NCI-H146 (cell line): Measurements from ENCODE around the gene SLC51B.
"Not testable (repeated sequence)": the region's sequence is repeated elsewhere in the genome, so short reads cannot be mapped to it uniquely, and the experiment has no call there.

Experiments
- DNase-seq: peaks from one replicate; lab custom pipeline; 2025; lab: John Stamatoyannopoulos, UW

Gene SLC51B

DNA sequence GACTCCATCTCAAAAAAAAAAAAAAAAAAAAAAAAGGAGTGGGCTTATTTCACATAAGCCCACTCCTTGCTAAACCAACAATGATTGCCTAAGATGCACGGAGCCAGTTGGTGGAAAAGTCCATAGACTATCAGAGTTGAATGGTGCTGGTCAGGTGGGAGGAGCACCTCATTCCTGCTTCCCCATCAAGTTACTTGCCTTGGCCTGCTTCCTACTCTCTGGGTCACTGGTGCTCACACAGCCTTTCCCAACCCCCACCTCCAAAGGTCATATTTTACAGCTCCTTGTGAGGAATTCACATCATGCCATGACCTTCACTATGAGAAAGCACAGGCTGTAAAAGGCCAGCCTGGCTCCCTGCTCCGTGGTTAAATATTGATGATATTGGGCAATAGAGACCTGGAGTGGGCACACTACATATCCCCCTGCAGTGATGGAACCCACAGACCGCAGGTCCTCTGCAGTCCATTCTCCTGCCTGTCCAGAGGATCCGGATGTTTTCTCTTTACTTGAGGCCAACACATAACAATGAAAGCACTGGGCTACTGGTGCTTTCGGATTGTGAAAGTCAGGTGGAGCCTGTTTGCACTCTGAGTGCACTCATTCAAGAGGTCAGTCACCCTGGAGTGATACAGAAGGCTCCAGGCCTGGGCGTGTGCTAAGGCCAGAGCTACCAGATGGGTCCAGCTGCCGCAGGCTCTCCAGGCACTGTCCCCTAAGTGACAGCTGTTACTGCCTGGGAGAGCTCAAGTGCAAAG is at the start of gene SLC51B:
SLC51B (plus strand) TSS at position 664 of the 758 bp plus-strand sequence. CDS start 4,618 bp downstream, outside the sequence.
- peak; percentile 88 for DNase-seq

DNA sequence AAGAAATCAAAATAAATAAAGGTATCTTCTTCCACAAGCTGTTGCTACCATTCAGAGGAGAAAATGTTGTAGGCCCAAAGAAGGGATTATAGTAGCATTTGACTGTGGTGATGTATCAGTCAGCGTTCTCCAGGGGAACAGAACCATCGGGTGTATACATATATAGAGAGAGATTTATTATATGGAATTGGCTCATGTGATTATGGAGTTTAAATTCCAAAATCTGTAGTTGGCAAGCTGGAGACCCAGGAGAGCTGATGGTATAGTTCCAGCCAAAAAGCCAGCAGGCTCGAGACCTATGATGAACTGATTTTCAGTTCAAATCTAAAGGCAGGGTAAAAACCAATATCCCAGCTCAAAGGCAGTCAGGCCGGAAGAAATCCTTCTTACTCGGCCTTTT is 48.1 kb upstream of the SLC51B start:
- DNase-seq, result no peak

DNA sequence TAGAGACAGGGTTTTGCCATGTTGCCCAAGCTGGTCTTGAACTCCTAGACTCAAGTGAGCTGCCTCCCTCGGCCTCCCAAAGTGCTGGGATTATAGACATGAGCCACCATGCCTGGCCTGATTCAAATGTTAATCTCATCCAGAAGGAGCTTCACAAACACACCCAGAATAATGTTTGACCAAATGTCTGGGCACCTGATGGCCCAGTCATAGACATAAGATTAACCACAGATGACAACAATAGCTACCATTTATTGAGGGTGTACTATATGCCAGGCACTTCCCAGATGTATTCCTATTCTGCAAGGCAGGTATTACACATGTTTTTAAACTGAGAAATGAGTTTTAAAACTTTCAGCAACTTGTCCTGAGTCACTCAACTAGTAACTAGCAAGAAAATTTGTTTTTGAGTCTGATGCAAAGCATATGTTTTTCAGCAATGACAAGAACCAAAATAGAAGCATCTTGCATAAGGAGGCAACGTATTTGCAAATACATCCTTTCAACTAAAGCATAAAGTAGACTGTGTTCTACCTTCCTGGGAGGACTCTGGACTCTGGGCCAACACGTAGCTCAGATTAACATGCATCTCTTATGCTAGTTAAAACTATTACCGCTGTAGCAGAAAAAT is 47.3 kb upstream of the SLC51B start:
- no peak for DNase-seq

DNA sequence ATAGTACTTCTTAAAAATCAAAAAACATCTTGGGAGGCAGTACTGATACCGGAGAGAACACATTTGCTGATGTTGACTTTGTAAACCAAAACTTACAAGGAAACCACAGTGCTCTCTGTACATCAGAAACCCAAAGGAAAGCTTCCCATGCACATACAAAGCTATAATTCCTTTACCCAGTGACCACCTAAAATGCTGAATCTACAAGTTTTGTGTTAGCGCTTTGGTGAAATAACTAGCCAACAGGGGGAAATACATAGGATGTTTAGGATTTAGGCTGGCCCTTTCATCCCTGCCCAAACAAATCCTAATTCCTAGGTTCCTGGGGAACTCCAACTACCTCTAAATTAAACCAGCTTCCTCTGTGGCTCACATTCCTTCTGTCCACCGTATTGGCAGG is 40.2 kb upstream of the SLC51B start:
- no peak for DNase-seq

DNA sequence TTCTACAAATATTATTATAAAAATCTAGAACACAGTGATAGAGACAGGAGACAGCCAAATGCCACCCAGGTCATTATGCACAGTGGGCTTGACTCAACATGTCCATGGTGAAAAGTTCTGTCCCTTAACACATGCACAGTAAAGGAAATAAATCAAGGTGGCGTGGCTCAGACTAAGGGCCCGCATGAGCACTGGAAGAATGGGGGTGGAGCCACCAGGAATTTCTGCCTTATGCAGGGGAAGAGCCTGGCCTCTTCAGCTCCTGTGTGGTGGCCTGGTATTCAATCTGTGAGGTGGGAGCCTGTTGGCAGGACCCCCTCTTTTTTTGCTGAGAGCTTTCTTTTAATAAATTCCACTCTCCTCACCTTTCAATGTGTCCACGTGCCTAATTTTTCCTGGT is 38.3 kb upstream of the SLC51B start:
- no peak for DNase-seq

DNA sequence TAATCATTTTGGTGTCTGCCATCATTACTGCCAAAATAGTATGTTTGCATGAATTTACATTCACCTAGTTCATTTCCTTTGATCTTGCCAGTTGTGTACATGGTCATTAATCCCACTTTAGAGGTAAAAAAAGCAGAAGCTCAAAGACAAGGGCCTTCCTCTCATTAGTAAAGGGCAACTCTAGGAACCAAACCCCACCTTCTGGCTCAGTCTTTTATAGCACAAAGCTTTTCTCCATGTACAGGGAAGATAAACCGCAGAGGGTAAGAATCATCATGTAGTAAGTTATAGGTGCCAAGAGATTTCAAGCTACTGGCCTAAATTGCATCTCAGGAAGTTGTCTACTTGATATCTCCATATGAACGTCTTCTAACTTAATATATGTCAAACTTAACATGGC is 36.2 kb upstream of the SLC51B start:
- no peak for DNase-seq

DNA sequence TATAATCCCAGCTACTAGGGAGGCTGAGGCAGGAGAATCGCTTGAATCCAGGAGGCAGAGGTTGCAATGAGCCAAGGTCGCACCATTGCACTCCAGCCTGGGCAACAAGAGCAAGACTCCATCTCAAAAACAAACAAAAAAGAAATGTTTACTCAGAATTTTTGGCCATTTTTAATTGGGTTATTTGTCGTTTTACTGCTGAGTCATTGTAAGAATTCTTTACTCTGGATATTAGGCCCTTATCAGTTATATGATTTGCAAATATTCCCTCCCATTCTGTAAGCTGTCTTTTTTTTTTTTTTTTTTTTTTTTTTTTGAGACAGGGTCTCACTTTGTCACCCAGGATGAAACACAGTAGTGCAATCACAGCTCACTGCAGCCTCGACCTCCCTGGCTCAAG is 34.0 kb upstream of the SLC51B start:
- not testable (repeated sequence) for DNase-seq

DNA sequence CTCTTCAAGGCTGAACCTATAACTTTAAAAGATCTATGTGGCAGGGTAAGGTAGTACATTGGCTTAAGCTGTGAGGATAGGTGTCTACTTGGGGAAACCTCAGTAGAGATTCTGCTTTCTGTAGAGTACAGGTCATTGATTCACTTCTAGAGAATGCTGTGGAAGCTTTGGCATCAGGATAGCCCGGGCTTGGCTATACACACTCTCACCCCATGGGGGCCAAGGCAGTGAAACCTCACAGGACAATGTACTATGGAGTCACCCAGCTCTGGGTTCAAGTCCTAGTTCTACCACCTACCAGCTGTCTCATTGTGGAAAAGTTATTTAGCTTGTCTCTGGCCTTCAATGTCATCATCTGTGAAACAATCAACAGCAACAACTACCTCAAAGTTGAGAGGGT is 24.8 kb upstream of the SLC51B start:
- DNase-seq, result no peak

DNA sequence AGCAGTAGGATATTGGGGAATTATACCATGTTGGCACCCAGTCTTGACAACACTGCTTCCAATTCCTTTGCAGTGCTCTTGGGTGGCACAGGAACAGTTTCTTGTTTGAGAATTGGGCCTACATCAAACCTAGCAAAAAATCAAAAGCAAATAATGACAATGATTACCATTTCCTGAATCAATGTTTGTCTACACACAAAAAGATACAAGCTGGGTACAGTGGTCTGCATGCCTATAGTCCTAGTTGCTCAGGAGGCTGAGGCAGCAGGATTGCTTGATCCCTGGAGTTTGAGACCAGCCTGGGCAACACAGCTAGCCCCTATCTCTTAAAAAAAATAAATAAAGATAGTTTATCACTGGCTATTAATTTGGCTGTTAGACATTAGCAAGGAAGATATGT is 23.7 kb upstream of the SLC51B start:
- no peak for DNase-seq

DNA sequence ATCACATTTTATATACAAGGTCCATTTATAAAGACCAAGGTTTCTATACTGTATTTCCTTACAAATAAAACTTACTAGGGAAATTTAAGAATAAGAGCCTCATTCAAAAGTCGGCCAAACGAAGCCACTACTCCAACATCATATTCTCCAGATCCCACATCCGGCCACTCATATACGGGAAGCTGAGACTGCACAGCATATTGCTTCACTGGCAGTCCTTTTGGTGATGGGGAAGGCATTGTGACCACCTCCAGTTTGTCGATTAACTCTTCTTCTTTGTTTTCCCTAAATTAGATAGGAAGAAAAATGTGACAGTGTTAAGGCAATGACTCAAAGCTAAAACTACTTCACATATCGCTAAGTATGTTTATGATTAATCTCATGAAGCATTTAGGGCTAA is 18.4 kb upstream of the SLC51B start:
- DNase-seq, result no peak

DNA sequence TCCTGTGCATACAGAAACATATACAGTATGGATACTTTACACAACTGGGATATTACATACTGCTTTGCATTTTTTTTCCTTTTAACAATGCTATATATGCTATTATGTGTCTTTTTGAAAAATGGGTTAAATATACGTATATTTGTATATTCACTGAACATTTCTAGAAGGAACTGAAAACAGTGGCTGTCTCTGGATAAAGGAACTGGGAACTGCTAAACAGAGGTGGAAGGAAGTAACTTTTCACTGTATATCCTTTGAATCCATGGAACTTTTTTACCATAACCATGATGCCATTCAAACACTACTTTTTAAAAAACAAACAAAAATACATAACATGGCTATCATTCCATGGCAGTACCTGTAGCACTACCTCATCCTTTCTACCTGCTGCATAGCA is 17.6 kb upstream of the SLC51B start:
- no peak for DNase-seq

DNA sequence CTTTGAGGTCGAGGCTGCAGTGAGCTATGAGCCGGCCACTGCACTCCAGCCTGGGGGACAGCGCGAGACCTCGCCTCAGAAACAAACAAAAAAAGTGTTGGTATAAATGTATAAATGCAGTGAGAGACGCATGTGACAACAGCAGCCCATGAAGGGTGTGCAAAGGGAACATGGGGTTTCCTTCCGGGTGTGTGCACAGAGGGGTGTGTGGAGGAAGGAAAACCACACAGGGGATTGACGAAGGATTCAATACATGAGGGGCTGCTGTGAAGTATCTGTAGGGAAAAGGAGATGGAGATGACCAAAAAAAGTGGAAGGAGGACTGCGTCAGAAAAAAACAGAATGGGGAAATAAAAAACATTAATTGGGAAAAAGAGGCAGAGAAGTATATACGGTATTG is 16.8 kb upstream of the SLC51B start:
- DNase-seq, result no peak

DNA sequence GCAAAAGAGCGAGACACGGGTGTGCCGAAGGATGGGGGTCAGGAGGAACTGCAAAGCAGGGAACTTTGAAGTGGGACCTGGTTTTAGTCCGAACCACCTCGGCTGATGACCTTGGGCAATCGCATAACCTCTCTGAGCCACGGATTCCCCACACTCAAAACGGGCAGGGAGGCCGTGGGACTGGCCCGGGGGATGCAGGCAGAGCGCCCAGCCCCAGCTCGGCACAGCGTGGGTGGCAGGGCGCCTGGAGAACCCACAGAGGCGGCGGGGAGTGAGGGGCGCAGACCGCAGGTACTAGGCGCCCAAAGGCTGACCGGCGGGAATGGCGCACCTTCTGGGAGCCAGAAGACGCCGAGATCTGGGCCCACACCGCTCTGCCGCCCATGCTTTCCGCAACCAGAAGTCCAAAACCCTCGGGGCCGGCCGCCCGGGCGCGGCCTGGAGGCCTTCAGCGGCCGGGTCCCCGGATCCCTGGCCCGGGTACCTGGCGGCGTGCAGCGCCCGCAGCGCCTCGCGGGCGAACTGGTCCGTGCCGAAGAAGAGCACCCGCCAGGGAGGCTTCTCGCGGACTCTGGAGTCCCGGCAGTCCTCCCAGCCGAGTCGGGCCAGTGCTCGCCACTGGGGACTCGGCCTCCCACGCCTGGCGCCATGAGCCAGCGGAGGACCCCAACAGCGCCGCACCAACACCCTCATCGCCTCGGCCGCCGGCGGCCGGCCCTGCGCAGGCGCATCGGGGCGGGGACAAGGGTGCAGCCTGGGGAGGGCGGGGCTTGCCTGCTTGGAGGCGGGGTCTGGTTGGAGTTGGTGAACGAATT is 16.1 kb upstream of the SLC51B start, which contains the start of gene MTFMT:
MTFMT (minus strand) TSS at position 719 of the 815 bp plus-strand sequence; CDS start at position 693, 26 bp downstream.
- DNase-seq, result peak; percentile 75

DNA sequence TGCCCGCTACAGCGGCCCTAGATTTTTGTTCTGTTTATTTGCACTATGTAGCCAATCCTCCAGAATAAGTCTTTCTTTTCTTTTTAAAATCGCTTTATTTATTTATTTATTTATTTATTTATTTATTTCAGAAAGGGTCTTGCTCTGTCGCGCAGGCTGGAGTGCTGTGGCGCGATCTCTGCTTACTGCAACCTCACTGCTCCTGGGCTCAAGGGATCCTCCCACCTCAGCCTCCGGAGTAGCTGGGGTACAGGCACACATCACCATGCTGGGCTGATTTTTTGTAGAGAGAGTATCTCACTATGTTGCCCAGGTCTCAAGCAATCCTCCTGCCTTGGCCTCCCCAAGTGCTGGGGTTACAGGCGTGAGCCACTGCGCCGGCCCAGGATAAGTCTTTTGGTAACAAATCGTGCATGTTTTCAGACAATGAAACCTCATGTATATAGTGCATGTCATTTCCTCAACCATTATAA is 15.4 kb upstream of the SLC51B start:
- DNase-seq, result no peak

DNA sequence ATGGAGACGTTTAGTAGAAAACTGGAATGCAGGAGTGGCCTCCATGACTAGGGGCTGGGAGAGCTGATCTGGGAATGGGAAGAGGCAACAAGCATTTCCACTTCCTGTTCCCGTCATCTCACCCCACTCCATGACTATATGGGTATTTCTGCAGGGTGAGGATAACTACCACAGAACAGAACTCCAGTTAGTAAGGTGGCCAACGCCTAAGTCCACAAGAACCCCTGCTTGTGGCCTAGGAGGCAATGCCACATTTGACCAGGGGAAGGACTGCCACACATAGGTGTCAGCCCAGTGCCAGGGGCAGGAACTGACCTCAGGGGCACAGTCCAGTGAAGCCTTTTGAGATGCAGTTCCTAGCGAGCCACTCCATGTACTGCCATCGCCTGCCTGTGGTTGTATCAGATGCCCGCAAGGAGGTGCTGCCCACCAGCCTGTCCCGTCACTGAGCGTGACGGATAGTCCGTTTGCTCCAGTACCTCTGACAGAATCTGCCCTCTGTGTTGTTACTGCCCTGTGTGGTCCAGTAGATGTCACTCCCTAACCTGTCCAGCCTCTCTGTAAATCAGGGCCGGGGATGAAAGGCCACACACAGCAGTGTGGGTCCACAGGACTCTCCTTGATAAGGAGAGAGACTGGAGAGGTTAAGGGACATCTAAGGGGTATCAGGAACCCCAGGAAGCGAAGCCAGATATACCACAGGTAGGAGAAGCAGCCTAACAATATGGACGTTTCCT is 12.2 kb upstream of the SLC51B start:
- peak; percentile 63 for DNase-seq

DNA sequence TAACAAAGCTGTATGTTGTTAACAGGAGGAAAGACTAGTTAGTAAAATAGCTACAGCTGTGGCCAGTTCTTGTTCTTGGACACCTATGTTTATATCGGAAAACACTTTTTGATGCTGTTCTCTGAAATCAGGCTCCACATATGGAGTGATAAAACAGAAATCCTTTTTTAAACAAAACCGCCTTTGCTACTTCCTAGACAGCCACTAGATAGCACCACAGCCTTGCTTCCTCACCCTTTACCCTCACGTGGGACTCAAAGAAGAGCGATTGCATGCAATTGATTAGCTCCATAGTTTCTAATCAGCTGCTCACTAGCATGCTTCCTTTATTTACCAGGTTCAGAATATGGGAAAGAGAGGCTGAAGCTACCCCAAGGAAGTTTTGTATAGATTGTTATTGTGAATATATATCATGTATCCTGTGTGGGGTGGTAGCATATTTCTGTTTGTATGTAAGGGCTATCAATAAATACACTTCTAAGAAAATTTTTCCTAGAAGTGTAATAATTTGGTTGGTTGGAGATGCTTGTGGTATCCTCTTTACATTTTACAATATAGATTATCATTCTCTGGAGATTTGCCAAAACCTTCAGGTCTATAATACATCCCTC is 11.4 kb upstream of the SLC51B start:
- peak; percentile 23 for DNase-seq

DNA sequence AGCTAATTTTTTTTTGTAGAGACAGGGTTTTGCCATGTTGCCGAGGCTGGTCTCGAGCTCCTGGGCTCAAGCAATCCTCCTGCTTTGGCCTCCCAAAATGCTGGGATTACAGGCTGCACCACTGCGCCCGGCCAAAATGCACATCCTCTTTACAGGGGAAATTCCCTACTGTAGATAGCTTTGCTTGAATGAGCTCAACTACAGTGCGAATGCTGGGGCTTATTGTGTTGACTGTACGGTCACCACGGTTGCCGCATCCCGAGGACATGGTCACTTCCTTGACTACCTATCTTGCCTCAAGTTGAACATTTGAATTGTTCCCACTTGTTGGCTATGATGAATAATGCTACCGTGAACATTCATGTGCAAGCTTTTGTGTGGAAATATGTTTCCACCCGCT is 10.5 kb upstream of the SLC51B start:
- DNase-seq, result no peak

DNA sequence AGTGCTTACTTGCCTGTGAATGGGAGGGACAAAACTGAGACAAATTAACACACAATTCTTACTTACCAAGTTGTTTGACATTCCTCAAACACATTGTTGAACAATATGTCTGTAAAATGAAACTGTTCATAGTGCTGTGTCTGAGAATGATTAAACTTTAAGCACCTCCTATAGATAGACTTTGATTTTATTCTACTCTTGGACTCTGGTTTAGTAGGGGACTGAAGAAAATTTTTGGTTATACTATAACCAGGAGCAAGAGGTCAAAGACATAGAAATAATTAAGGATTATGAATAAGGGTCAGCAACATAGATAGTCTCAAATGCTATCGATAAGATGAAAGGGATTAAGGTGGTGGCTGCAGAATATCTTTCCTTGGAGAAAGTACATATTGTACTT is 7.9 kb upstream of the SLC51B start:
- DNase-seq, result no peak

DNA sequence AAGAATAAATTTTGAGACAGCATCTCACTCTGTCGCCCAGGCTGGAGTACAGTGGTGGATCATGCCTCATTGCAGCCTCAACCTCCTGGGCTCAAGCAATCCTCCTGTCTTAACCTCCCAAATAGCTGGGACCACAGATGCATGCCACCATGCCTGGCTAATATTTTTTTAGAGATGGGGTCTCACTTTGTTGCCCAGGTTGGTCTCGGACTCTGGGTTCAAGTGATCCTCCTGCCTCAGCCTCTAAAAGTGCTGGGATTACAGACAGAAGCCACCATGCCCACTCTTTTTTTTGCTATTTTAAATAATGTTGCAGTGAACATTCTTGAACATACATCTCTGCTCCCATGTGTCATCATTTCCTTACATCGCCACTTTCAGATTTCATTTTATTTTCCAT is 6.8 kb upstream of the SLC51B start:
- no peak for DNase-seq

DNA sequence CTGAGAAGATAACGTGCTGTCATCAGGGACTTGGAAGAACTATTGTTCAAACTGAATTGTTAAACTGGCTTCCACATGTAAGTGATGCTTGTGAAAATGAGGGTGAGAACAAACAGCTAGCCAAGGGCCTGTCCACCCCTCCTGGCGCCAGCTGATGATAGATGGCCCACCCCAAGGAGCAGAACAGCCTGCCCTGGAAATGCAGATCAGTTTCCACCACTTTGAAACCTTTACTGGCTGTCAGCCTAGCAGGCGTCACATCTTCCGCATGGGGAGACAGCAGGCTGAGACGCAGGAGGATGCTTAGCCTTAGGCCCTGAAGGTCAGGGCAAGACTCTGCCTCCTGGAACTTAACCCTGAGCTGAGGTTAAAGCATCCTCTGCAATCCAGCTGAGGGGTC is 6.4 kb upstream of the SLC51B start:
- no peak for DNase-seq

DNA sequence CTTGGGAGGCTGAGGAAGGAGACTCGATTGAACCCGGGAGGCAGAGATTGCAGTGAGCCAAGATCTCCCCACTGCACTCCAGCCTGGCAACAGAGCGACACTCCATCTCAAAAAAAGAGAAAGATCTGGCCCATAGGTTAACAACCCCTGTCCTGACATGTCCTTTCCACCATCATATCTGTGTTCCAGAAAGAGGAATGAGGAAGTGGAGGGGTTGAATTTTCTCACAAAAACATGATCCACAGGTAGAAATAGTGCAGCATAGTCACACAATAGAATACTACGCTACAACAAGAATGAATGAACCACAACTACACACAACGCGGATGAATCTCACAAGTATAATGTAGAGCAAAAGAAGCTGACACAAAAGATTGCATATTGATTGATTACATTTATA is 4.7 kb upstream of the SLC51B start:
- DNase-seq, result no peak

DNA sequence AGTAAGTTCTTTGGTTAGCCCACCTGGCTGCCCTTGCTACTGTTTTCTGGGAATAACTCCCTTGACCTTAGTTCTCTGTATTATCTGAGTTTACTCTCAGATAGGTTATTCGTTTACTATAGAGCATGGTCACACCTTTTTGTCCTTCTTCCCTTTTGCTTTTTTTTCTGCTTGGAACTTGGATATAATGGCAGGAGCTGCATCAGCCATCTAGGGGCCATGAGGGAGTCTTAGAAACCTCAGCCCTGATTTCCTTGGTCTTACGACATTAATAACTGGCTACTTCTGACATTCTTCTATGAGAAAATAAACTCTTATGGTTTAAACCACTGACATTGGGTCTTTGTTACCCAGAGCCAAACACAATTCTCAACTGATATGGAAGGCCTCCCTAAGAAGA is 3.4 kb upstream of the SLC51B start:
- DNase-seq, result no peak
